ENCODE data around the gene ARRDC5. TPM values are rescaled to one million over a fixed set of nuclear protein-coding genes. Genes with fewer than 3 reads are reported as not detected.

The ARRDC5 gene
- total and polyA plus RNA-seq, 2 of the 13 experiments (the other 11 are each of a cell fraction or from before 2014, with no cell fraction given) = not detected

- TF ChIP-seq KAT2B (IDR thresholded peaks at IDR 0.05; ENCODE audit: borderline replicate concordance, low read depth, low read length) = no peak
- TF ChIP-seq AGO2 (optimal IDR thresholded peaks at IDR 0.05; ENCODE audit: low read depth, low read length) = peak; percentile 64
- no peak for TF ChIP-seq SUZ12 (IDR thresholded peaks at IDR 0.05; ENCODE audit: low read depth, low read length)
- TF ChIP-seq PCBP2 (optimal IDR thresholded peaks at IDR 0.05; ENCODE audit: low read depth, low read length, poor library complexity, severe bottlenecking) = no peak
- peak; percentile 50; the same call in 1 of the 2 replicates for TF ChIP-seq RXRB (CRISPR knock-in tag; IDR thresholded peaks at IDR 0.05; ENCODE audit: borderline replicate concordance)
- TF ChIP-seq, protein P1, sequence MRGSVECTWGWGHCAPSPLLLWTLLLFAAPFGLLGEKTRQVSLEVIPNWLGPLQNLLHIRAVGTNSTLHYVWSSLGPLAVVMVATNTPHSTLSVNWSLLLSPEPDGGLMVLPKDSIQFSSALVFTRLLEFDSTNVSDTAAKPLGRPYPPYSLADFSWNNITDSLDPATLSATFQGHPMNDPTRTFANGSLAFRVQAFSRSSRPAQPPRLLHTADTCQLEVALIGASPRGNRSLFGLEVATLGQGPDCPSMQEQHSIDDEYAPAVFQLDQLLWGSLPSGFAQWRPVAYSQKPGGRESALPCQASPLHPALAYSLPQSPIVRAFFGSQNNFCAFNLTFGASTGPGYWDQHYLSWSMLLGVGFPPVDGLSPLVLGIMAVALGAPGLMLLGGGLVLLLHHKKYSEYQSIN (CRISPR knock-in tag; IDR thresholded peaks at IDR 0.05; ENCODE audit: borderline replicate concordance) = no peak
- no peak for TF ChIP-seq ZNF282 (IDR thresholded peaks at IDR 0.05; ENCODE audit: partially characterized antibody)
- no peak for TF ChIP-seq ZSCAN22 (CRISPR knock-in tag; IDR thresholded peaks at IDR 0.05)
- TF ChIP-seq ATF3 (CRISPR knock-in tag; IDR thresholded peaks at IDR 0.05) = peak; percentile 38; the same call in 1 of the 2 replicates
- peak; percentile 69 for TF ChIP-seq GATAD2A (CRISPR knock-in tag; IDR thresholded peaks at IDR 0.05)
- TF ChIP-seq CENPX (CRISPR knock-in tag; IDR thresholded peaks at IDR 0.05) = no peak
- peak; percentile 44; the same call in 1 of the 2 replicates for TF ChIP-seq ZNF746 (CRISPR knock-in tag; IDR thresholded peaks at IDR 0.05)
- TF ChIP-seq ZFP82 (CRISPR knock-in tag; IDR thresholded peaks at IDR 0.05; ENCODE audit: borderline replicate concordance) = no peak
- peak; percentile 76 for TF ChIP-seq HOXA3 (CRISPR knock-in tag; IDR thresholded peaks at IDR 0.05)
- TF ChIP-seq POLR2AphosphoS2 (IDR thresholded peaks at IDR 0.05; ENCODE audit: low read depth, low read length) = no peak
- TF ChIP-seq HNRNPH1 (optimal IDR thresholded peaks at IDR 0.05; ENCODE audit: low read depth, low read length) = no peak
- TF ChIP-seq NFE2L2 (IDR thresholded peaks at IDR 0.05; ENCODE audit: low read length) = no peak
- peak; percentile 67 for TF ChIP-seq HDAC1 (CRISPR knock-in tag; IDR thresholded peaks at IDR 0.05)
- TF ChIP-seq ZZZ3 (CRISPR knock-in tag; IDR thresholded peaks at IDR 0.05; ENCODE audit: borderline replicate concordance) = no peak
- no peak for TF ChIP-seq MLX (CRISPR knock-in tag; IDR thresholded peaks at IDR 0.05)
- TF ChIP-seq PHF20 (CRISPR knock-in tag; IDR thresholded peaks at IDR 0.05) = 0 out of 2 replicates have a peak, but pooled peaks have one; percentile 30
- TF ChIP-seq PAX8 (CRISPR knock-in tag; IDR thresholded peaks at IDR 0.05; ENCODE audit: borderline replicate concordance) = no peak
- TF ChIP-seq BRCA1 (CRISPR knock-in tag; IDR thresholded peaks at IDR 0.05) = no peak
- TF ChIP-seq ZFAT (CRISPR knock-in tag; conservative IDR thresholded peaks at IDR 0.05) = no peak
- TF ChIP-seq NR2F2 (IDR thresholded peaks at IDR 0.05; ENCODE audit: borderline replicate concordance, low read depth) = no peak; the same call in 1 of the 2 replicates
- no peak for TF ChIP-seq GTF3A (CRISPR knock-in tag; conservative IDR thresholded peaks at IDR 0.05)
These were observed 51.0 kb downstream of the ARRDC5 start (continued) for GRCh38 chr19:4851551-4852290.
